Fibroblast of pulmonary artery (primary cell): ENCODE data around the gene RASA4B.
"Not testable (repeated sequence)": the region's sequence is repeated elsewhere in the genome, so short reads cannot be mapped to it uniquely, and the experiment has no call there.

Experiments
- DNase-seq: peaks from one replicate; pipeline ENCODE4 v3.0.0-alpha.2; 2010; ENCODE audit warnings: low read depth
- H3K4me3 ChIP-seq: replicated peaks from 2 replicates; pipeline ENCODE4 v1.5.1; 2011; ENCODE audit warnings: low read depth, mild to moderate bottlenecking, control low read depth, low read length, moderate library complexity

Gene RASA4B

DNA sequence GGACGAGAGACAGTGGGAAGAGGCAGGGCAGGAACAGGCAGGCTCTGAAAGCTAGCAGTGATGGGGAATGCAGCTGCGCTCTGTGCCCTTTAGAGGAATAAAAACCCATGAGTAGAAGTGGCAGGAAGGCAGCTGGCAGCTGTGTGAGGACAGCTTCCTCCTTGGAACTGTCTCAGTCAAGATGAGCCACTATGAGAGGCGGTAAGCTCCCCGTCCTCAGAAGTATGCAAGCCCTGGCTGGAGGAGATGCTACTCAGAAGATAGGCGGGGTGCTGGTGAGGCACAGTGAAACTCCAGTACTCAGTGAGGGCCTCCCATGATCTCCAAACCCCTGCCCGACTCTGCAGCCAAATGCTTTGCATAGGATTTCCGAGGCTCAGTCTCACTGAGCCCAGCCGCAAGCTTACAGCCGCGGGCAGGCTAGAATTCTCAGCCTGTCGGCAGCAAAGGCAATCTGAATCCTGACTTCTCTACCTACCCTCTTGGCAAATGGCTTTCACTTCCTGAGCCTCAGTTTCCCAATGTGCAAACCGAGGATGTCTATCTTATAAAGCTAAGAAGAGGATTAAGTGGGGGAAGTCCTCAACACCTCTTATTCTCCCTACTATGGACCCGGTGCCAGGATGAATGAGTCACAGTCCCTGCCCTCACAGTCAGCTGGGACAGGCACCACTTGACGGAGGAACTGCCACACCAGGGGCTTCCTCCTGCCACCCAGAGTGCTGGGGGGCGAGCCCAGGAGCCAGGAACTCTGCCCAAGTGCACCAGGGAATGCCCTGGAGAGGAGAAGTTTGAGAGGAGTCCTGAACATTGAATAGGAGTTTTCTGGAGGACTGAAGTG lies 2.5 kb downstream of the RASA4B start:
- DNase-seq, result not testable (repeated sequence)

DNA sequence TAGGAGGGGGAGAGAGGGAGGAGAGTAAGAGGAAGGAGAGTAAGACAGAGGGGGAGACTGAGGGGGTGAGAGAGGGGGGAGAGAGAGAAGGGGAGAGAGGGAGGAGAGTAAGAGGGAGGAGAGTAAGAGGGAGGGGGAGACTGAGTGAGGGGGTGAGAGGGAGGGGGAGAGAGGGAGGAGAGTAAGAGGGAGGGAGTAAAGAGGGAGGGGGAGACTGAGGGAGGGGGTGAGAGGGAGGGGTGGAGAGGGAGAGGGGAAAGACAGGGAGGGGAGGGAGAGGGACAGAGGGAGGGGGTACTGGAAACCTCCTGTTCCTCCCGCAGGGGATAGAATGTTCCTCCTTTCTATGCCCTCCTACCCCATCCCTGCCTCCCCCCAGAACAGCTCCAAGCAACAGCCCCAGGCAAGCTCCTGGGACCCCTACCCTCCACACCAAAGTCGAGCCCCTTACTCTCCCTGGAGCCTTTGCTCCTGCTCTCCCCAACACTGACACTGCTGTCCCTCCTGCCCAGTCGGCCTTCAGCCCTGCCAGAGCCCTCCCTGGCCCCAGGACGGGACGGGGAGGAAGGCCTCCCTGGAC lies 4.8 kb downstream of the RASA4B start:
- H3K4me3 ChIP-seq, result peak overlapping the region; percentile 27

More for the DNA sequence above, 2.5 kb downstream of the RASA4B start:
- not testable (repeated sequence) for H3K4me3 ChIP-seq

DNA sequence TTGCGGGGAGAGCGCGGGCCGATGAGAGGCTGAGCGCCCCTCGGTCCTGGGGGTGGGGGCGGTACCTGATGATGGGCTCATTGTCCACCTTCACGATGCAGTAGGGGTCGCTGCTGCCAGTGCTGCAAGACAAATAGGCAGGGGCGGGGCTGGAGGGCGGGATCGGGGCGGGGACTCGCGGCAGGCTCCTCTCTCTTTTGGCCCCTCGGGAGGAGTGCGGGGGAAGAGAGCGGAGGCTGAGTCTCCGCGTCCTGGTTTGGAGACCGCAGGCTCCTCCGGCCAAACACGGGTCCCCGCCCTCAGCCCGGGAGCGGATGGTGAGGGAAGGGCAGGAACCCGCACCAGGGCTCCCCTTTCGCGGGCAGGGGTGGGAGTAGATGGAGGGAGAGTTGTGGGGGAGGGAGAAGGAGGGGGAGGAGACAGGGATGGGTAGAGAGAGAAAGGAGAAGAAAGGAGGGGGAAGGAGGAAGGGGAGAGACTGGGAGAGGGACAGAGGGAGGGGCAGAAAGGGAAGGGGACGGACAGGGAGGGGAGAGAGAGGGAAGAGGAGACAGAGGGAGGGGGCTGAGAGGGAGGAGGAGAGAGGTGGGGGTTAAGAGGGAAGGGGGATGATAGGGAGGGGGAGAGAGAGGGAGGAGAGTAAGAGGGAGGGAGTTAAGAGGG lies 5.6 kb downstream of the RASA4B start:
- DNase-seq, H3K4me3 ChIP-seq: not testable (repeated sequence)

More for the DNA sequence above, 4.8 kb downstream of the RASA4B start:
- DNase-seq, result peak; percentile 76

DNA sequence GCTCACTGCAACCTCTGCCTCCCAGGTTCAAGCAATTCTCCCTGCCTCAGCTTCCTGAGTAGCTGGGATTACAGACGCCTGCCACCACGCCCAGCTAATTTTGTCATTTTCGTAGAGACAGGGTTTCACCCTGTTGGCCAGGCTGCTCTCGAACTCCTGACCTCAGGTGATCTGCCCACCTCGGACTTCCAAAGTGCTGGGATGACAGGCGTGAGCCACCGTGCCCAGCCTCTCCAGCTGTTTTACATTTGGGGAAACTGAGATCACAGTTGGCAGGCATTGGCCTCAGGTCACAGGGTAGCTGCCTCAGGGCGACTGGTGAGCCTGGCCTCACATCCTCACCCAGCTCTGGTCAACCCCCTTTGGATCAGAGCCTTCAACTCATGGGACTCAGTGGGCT lies 7.0 kb downstream of the RASA4B start:
- DNase-seq, H3K4me3 ChIP-seq: not testable (repeated sequence)

DNA sequence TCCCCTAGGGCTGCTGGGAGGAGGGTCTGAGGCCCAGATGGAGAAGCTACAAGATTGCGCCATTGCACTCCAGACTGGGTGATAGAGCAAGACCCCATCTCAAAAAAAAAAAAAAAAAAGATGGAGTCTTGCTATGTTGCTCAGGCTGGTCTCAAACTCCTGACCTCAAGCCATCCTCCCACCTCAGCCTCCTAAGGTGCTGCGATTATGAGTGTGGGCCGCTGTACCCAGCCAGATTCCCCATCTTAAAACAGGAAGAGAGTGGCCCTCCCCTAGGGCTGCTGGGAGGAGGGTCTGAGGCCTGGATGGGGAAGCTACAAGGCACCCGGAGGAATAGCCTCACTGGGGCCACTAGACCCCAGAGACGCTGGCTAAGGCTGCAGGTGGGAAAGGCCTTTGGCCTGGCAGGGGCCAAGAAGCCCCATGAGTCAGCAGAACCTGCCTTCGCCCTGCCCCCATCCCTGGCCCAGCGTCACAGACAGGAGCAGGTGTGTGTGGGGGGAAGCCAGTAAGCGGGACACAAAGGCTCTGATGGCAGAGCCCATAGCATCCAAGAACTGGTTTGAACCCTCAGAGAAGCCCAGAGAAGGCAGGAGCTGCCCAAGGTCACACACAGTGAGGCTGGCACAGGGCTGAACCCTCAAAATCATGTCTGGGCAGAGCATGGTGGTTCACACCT lies 10.0 kb downstream of the RASA4B start:
- DNase-seq, H3K4me3 ChIP-seq: not testable (repeated sequence)

DNA sequence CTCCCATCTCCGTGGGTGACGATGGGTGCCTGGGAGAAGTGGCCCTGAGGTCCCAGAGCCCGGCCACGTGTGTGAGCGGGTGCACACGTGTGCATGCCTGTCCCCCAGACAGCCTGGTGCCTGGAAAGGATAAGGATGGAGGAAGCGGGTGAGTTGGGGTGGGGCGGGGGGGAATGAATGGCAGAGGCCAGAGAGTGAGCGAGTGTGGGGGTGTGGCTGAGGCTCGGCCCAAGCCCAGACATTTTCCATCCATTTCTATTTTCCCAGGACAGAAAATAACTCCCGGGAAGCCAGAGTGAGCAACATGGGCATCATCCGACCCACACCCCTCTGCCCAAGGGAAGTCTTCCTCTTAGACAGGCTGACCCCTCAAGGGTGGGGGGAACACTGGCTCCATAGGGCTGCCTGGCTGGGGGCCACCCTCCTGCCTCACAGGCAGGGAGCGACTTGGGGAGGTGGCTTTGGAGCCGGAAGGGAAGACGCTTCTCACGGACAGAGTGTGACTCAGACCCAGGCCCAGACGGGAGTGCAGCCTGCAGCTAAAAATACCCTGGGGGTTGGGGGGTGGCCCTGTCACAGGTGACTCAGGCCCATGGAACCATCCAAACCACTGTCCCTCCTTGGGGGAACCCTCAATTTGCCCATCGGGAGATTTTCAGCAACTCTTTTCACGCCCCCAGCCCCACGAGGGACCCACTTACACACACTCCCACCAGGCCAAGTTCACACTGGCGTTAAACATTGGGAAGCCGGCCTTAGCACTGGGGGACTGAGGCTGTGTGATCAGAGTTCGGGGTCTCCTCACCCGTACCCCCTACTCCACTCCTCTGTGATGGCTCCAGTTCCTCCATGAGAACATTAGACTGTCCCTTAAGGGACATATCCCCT lies 12.0 kb downstream of the RASA4B start:
- not testable (repeated sequence) for DNase-seq

DNA sequence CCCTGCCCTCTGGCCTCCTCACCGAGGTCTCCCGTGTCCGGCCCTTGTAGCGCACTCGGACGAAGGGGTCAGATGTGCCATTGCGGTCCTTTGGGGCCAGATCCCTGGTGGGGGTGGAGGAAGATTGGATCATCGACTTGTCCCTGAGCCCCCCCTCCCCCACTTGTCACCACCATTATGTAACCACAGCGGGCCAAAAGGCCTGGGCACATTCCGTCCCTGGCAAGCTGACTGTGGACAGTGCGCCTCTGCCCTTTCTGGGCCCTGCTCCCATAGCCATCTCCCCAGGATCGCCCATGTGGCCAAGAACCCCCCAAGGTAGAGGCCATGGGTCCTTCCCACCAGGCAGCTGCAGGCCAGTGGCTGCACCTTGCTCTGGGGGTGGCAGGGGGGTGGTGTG lies 14.4 kb downstream of the RASA4B start:
- H3K4me3 ChIP-seq, DNase-seq: not testable (repeated sequence)

More for the DNA sequence above, 12.0 kb downstream of the RASA4B start:
- not testable (repeated sequence) for H3K4me3 ChIP-seq

DNA sequence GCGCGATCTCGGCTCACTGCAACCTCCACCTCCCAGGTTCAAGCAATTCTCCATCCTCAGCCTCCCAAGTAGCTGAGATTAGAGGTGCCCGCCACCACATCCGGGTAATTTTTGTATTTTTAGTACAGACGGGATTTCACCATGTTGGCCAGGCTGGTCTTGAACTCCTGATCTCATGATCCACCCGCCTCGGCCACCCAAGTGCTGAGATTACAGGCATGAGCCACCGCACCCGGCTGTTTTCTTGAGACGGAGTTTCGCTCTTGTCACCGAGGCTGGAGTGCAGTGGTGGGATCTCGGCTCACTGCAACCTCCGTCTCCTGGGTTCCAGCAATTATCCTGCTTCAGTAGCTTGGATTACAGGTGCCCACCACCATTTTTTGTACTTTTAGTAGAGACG lies 19.3 kb downstream of the RASA4B start:
- H3K4me3 ChIP-seq, DNase-seq: not testable (repeated sequence)

DNA sequence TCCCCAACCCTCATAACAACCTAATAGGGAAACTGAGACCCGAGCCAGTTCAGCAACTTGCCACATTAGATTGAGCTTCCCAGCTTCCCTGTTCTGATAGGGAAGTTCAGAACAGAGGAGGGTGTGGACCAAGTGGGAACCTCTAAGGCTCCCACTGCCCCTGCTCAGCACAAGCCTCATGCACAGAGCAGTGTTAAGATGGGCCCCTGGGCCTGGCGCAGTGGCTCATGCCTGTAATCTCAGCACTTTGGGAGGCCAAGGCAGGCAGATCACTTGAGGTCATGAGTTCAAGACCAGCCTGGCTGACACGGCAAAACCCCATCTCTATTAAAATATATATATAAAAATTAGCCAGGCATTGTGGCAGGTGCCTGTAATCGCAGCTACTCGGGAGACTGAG lies 20.3 kb downstream of the RASA4B start:
- not testable (repeated sequence) for DNase-seq

DNA sequence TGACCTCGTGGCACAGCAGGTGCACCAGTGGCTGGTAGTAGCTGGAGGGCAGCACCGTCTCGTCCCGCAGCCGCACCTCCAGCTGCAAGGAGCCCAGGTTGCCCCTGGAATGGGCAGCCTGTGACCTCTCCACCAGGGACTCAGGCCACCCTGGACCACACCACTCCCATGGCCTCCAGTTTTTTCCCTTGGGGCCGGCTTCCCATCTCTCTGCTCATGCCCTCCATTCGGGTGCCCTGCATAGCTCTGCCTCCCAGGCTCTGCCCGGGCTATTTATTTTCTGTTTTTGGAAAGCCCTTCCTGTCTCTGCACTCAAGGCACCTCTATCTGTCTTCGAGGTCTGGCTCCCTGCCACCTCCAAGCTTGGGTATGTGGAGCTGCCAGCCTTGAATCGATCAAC lies 20.7 kb downstream of the RASA4B start:
- not testable (repeated sequence) for DNase-seq

More for the DNA sequence above, 20.3 kb downstream of the RASA4B start:
- H3K4me3 ChIP-seq, result not testable (repeated sequence)

DNA sequence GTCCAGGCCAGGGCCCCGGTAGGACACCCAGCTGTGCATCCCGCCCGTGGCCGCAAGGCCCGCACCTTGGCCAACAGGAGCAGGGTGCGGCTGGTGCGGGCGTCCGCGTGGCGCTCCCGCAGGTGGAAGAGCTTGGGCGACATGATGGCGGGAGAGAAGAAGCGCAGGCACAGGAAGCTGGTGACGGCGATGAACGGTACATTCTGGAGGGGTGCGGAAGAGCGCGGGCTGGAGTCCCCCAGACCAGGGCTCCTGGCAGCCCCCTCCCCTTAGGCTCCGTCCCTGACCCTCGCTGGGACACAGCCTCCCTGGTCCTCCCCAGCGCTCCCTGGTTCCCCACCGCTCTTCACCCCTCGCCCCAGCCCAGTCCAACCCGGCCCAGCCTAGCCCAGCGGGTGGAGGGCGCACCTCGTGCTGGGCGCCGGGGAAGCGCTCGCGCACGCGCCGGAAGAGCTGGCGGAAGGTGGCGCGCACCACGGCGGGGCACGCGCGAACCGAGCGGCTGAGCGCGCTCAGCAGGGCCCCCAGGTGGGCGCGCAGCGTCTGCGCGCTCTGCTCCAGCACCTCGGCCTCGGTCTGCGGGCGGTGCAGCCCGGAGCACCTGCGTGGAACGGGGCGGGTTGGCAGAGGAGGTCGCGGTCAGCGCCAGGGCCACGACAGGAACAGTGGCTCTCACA lies 23.0 kb downstream of the RASA4B start:
- DNase-seq, H3K4me3 ChIP-seq: not testable (repeated sequence)

More for the DNA sequence above, 20.7 kb downstream of the RASA4B start:
- H3K4me3 ChIP-seq, result not testable (repeated sequence)

DNA sequence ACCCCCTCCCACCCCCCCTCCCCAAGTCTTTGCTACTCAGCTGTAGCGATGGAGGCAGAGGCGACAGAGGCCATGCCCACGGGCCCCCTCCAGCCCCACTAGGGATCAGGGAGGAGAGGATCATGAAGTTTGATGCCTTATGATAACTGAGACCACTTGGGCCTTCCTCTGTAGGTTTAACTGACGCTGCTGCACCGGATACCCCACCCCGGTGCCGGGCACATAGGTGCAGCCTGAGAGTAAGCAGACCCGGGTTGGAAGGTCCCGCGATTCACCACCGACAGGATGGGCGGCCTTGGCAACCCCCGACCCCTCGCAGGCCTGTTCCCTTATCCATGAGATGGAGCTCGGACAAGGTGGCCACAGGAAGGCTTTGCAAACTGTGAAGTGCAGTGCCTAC lies 23.6 kb downstream of the RASA4B start:
- DNase-seq, H3K4me3 ChIP-seq: not testable (repeated sequence)

DNA sequence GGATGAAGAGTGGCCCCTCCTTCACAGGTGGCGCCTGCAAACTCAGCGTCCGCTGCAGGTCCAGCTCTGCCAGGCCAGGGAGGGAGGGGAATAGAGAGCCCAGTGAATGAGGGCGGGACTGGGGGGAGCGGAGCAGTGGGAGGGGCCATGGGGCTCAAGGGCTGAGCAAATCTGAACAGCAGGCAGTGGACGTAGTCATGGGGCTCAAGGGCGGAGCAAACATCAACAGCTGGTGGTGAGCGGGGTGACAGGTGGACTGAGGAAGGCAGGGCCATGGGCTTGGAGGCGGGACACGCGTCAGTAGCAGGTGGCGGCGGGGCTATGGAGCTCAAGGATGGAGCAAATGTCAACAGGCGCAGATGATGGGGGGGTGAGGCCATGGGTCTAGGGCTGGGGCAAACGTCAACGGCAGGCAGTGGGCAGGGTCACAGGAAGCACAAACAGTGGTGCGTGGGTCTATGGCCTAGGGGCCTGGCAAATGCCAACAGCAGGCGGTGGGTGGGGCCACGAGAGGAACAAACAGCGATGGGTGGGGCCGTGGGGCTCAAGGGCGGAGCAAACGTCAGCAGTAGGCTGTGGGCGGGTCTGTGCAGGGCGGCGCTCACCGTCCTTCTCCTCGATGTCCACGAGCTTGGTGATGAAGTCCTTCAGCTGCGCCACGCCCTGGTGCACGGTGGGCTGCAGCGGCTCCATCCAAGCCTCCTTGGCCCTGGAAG lies 24.2 kb downstream of the RASA4B start:
- not testable (repeated sequence) for DNase-seq

DNA sequence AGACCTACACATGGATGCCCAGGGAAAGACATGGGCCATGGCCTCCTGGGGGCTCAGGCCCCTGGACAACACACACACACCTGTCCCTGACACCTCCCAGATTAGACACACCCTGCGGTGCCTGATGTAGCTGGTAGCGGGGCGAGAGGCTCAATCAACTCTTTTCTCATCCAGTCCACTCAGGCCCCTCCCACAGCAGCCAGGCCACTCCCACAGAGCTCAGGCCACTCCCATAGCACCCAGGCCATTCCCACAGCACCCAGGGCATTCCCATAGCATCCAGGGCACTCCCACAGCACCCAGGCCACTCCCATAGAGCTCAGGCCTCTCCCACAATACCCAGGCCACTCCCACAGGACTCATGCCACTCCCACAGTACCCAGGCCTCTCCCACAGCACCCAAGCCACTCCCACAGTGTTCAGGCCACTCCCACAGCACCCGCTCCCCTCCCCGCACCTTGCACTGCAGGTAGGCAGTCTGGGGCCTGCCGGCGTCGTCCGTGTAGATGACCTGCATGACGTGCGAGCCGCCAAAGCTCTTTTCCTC lies 27.0 kb downstream of the RASA4B start:
- not testable (repeated sequence) for DNase-seq, H3K4me3 ChIP-seq

More for the DNA sequence above, 24.2 kb downstream of the RASA4B start:
- H3K4me3 ChIP-seq, result not testable (repeated sequence)

DNA sequence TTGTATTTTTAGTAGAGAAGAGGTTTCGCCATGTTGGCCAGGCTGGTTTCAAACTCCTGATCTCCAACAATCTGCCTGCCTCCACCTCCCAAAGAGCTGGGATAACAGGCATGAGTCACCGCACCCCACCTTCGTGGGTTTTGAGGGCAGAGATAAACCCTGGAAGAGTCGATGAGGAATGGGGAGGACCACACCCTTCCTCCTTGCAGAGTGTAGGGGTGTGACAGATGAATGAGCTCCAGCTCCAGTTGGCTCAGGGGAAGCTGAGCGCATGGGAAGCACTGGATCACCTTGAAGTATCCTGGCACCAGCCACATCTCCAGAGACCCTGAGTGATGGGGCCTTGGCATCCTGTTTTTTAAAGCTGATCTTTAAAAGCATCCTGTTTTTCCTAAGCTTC lies 33.3 kb downstream of the RASA4B start:
- DNase-seq, H3K4me3 ChIP-seq: not testable (repeated sequence)

DNA sequence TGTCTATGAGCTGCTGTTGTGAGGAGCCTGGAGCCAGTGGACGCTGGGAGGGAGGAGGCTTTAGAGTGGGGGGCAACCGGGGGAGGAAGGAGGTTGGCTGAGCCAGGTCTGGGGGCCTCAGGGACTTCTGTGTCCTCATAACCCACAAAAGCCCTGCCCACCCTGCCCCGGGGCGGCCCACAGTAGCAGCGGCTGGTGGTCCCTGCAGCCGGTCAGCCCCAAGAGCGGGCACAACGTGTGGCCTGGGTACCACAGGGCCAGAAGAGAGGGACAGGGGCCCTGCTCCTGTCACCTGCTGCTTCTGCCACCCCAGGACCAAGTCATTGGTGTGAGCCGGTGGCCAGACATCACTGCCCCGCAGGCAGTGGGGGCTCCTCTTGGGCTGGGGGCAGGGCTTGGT lies 35.6 kb downstream of the RASA4B start:
- H3K4me3 ChIP-seq, DNase-seq: not testable (repeated sequence)
